ENCODE data around the gene LYPLAL1.
"Not testable (repeated sequence)": the region's sequence is repeated elsewhere in the genome, so short reads cannot be mapped to it uniquely, and the experiment has no call there.

- not testable (repeated sequence) for TF ChIP-seq CTCF, POLR2AphosphoS5 (IDR thresholded peaks at IDR 0.05)
Observed at GRCh38 chr1:219250468-219250867, 76.8 kb downstream of the LYPLAL1 start.
